NK-92 (cell line): ENCODE data around the gene SERPINA6.
"Not testable (repeated sequence)": the region's sequence is repeated elsewhere in the genome, so short reads cannot be mapped to it uniquely, and the experiment has no call there.

Source experiments
- DNase-seq: peaks from one replicate; lab custom pipeline; 2025; ENCODE audit not compliant: unreplicated experiment; lab: John Stamatoyannopoulos, UW

The SERPINA6 gene

GRCh38 chr14:94292872-94293577 is 30.1 kb downstream of the SERPINA6 start, which contains the start of gene SERPINA10:
TSS of gene SERPINA10 (minus strand) at chr14:94293268. CDS start at chr14:94290593, 2,675 bp downstream.
- DNase-seq: no peak

- no peak for DNase-seq
Measured at GRCh38 chr14:94292526-94292871, 30.6 kb downstream of the SERPINA6 start.

- DNase-seq: no peak
Measured at GRCh38 chr14:94291906-94292525, 31.1 kb downstream of the SERPINA6 start.

- no peak for DNase-seq
Measured at GRCh38 chr14:94291159-94291905, 31.8 kb downstream of the SERPINA6 start.

GRCh38 chr14:94290197-94290596 is 32.9 kb downstream of the SERPINA6 start:
- no peak for DNase-seq

- DNase-seq: no peak
Measured at GRCh38 chr14:94288610-94289465, 34.3 kb downstream of the SERPINA6 start.

- DNase-seq: no peak
Measured at GRCh38 chr14:94285158-94285557, 38.0 kb downstream of the SERPINA6 start.

- DNase-seq: no peak
Measured at GRCh38 chr14:94284221-94284620, 38.9 kb downstream of the SERPINA6 start.

- no peak for DNase-seq
Measured at GRCh38 chr14:94282991-94283723, 40.0 kb downstream of the SERPINA6 start.

- no peak for DNase-seq
Measured at GRCh38 chr14:94278731-94279130, 44.4 kb downstream of the SERPINA6 start.

- DNase-seq: not testable (repeated sequence)
Measured at GRCh38 chr14:94276898-94277561, 46.1 kb downstream of the SERPINA6 start.

GRCh38 chr14:94269156-94269555 is 54.0 kb downstream of the SERPINA6 start:
- DNase-seq: no peak

GRCh38 chr14:94268582-94268981 is 54.6 kb downstream of the SERPINA6 start:
- DNase-seq: not testable (repeated sequence)

- no peak for DNase-seq
Measured at GRCh38 chr14:94267352-94267751, 55.8 kb downstream of the SERPINA6 start.

GRCh38 chr14:94264195-94264594 is 58.9 kb downstream of the SERPINA6 start:
- not testable (repeated sequence) for DNase-seq
